Upper lobe of left lung (tissue), 6 donors: ENCODE data around the gene PIM2. TPM values are rescaled to one million over a fixed set of nuclear protein-coding genes. Genes with fewer than 3 reads are reported as not detected.

Source experiments
- ATAC-seq, 2 donors: fragments of 200-7000 bp; cut with Tn5 transposase; one replicate each; pipeline ENCODE4 v1.9.1; 2022; ENCODE audit warnings: mild to moderate bottlenecking in 2 of 2, moderate library complexity in 2 of 2; ENCODE audit not compliant: low FRiP score in 2 of 2
- DNase-seq, 2 donors: peaks; one replicate each; pipeline ENCODE4 v3.0.0-alpha.2; 2019 to 2020
- H3K27ac ChIP-seq, 4 donors: fragments of 200-600 bp; sonication (generic); one replicate each; pipeline ENCODE4 v1.5.1; 2016 to 2019
- H3K27me3 ChIP-seq, 4 donors: fragments of 200-600 bp; sonication (generic); one replicate each; pipeline ENCODE4 v1.5.1; 2017 to 2019
- H3K36me3 ChIP-seq, 4 donors: fragments of 200-600 bp; sonication (generic); one replicate each; pipeline ENCODE4 v1.5.1; 2016 to 2019
- H3K4me1 ChIP-seq, 4 donors: fragments of 200-600 bp; sonication (generic); one replicate each; pipeline ENCODE4 v1.5.1; 2018 to 2019
- H3K4me3 ChIP-seq, 4 donors: fragments of 200-600 bp; sonication (generic); one replicate each; pipeline ENCODE4 v1.5.1; 2017 to 2019; ENCODE audit warnings: mild to moderate bottlenecking in 2 of 4, moderate library complexity in 1 of 4
- H3K9me3 ChIP-seq, 4 donors: fragments of 200-600 bp; sonication (generic); one replicate each; pipeline ENCODE4 v1.5.1; 2018 to 2019
- CTCF ChIP-seq, 6 experiments: fragments of 450-650 bp in 4 of 6; fragments of 200-600 bp in 2 of 6; sonication (generic) in 2 of 6; IDR thresholded peaks; one replicate each; pipeline ENCODE4 v1.5.1; 2016 to 2019; ENCODE audit warnings: antibody characterized with exemption in 6 of 6
- EP300 ChIP-seq, 4 donors: sonication (generic); formaldehyde crosslinking; IDR thresholded peaks; one replicate each; pipeline ENCODE4 v1.5.1; 2017; ENCODE audit warnings: antibody characterized with exemption in 4 of 4, control low read depth in 2 of 4
- POLR2A ChIP-seq, 4 donors: fragments of 450-650 bp; IDR thresholded peaks; one replicate each; pipeline ENCODE4 v1.5.1; 2016 to 2017; ENCODE audit warnings: antibody characterized with exemption in 4 of 4, mild to moderate bottlenecking in 2 of 4
- POLR2AphosphoS5 ChIP-seq, 2 donors: sonication (generic); formaldehyde crosslinking; IDR thresholded peaks; one replicate each; pipeline ENCODE4 v1.5.1; 2017; ENCODE audit warnings: antibody characterized with exemption in 2 of 2
- WGBS, 2 donors: methylation state at CpG; one replicate each; pipeline ENCODE4 v1.1.5; 2017 to 2018; 5-methylcytosine and 5-hydroxymethylcytosine counted together
- total RNA-seq, 6 donors: library from RNA; depleted of rRNA in 4 of 6; stranded (reverse); fragments of >200 nt in 4 of 6; gene quantifications; one replicate each; pipeline versions ENCODE4 v1.1.0 to v1.2.1, GENCODE V29; 2016 to 2021
- donor health status: DM: no; HTN: no; CAD: no; lungs with moderate emphysema.
- donor health status: DM: no; HTN: yes; CAD: no; lungs with severe emphysema.

PIM2 gene
- total RNA-seq, 6 donors from 2014 or later = 16.3 to 36.1 (median 26.2) TPM

DNA sequence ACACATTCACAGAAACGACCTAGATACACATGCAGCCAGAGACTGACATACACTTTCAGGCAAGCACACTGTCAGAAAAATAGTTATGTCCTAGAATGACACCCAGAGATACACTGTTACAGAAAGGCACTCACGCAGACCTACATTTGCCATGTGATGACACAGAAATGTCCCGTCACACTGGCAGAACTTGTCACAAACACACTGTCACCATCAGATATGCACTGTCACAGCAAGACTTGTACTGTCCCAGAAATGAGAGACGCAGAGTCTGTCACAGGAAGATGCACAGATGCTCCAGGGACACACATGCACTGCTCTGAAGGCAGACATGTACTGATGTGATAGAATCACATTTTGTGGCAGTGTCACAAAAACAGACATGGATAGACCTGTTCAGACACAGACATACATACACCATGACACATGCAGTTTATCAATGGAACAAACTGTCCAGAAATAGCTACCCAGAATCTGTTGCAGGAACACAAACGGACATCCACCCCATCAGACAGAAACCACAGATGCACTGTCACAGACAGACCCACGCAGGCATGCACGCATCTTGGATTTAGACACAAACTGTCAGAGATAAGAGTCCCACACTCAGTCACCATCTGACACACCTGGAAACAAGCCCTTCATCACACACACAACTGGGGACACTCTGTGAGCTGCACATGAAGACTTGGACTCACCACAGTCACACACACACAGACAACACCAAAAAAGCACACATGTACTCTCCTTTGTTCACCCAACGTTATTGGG lies 1.3 kb upstream of the PIM2 start:
- H3K27ac ChIP-seq = peak overlapping the region; percentile 80 to 88 (median 85)
- H3K4me1 ChIP-seq = peaks cover 3 to 24% (median 4%) of the 10 kb centered on the region in 4 donors
- 55 to 64% methylated on average over 2 to 8 of the region's 8 CpGs for WGBS, 2 donors
- peak overlapping the region in 2 of 4 donors; percentile 71 to 75 for H3K4me3 ChIP-seq
- H3K36me3 ChIP-seq = peaks cover 0 to 32% (median 17%) of the 10 kb centered on the region in 4 donors
- H3K27me3 ChIP-seq = peaks cover 0 to 6% (median 0%) of the 10 kb centered on the region in 4 donors
- ATAC-seq (no peak), DNase-seq (no peak)
- H3K9me3 ChIP-seq = no peaks in the 10 kb centered on the region
- TF ChIP-seq CTCF (IDR thresholded peaks at IDR 0.05) (no peak), EP300 (IDR thresholded peaks at IDR 0.05) (peak in 1 of 4 donors; percentile 12)

DNA sequence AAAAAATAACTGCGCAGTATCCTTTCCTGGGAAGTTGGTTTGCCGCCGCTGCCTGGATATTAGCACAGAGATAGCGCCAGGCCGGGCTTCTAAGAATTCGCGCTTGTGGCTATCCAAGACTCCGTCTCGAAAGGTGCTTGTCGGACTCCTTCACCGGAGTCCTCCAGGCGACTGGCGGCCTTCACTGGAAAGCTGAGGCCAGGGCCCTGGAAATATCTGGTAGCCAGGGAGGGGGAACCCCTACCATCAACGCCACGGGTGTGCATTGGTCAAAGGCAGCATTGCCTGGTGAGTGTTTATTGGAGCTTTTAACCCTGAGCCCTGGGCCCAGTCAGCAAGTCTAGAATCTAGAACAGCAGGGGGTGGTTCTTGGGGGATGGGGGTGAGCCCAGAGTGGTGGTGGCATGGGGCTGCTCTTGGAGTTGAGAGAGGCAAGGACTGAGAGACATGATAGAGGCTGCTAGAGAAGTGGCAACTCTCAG lies 577 bp upstream of the PIM2 start:
- Histone ChIP-seq H3K27ac (peak overlapping the region; percentile 80 to 88 (median 85)), H3K36me3 (peaks cover 0 to 35% (median 16%) of the 10 kb centered on the region in 4 donors), H3K27me3 (peaks cover 0 to 6% (median 0%) of the 10 kb centered on the region in 4 donors), H3K9me3 (no peaks in the 10 kb centered on the region), H3K4me1 (peaks cover 3 to 24% (median 4%) of the 10 kb centered on the region in 4 donors), H3K4me3 (peak overlapping the region in 3 of 4 donors; percentile 49 to 75 (median 71))
- DNase-seq = peak in 1 of 2 donors; percentile 54
- TF ChIP-seq POLR2A (IDR thresholded peaks at IDR 0.05) = no peak
- TF ChIP-seq EP300 (IDR thresholded peaks at IDR 0.05) = no peak
- no peak for TF ChIP-seq POLR2AphosphoS5 (IDR thresholded peaks at IDR 0.05)
- no peak for TF ChIP-seq CTCF (IDR thresholded peaks at IDR 0.05)
- ATAC-seq = peak; percentile 4 to 5
- 0 to 56% methylated on average over 2 to 15 of the region's 15 CpGs for WGBS, 2 donors

- H3K36me3 ChIP-seq = peaks cover 0 to 33% (median 12%) of the 10 kb centered on the region in 4 donors
- peak overlapping the region; percentile 49 to 75 (median 64) for H3K4me3 ChIP-seq
- DNase-seq (no peak), ATAC-seq (no peak)
- WGBS, 2 donors = 49 to 50% methylated on average over 1 to 10 of the region's 23 CpGs
- H3K4me1 ChIP-seq = peaks cover 3 to 24% (median 4%) of the 10 kb centered on the region in 4 donors
- TF ChIP-seq EP300 (IDR thresholded peaks at IDR 0.05) = no peak
- TF ChIP-seq CTCF (IDR thresholded peaks at IDR 0.05) = no peak
- TF ChIP-seq POLR2AphosphoS5 (IDR thresholded peaks at IDR 0.05) = no peak
- TF ChIP-seq POLR2A (IDR thresholded peaks at IDR 0.05) = no peak
- no peaks in the 10 kb centered on the region for H3K9me3 ChIP-seq
- peak overlapping the region; percentile 80 to 88 (median 85) for H3K27ac ChIP-seq
- H3K27me3 ChIP-seq = peaks cover 0 to 6% (median 0%) of the 10 kb centered on the region in 4 donors
Observed at GRCh38 chrX:48918301-48918642, 552 bp downstream of the PIM2 start.

DNA sequence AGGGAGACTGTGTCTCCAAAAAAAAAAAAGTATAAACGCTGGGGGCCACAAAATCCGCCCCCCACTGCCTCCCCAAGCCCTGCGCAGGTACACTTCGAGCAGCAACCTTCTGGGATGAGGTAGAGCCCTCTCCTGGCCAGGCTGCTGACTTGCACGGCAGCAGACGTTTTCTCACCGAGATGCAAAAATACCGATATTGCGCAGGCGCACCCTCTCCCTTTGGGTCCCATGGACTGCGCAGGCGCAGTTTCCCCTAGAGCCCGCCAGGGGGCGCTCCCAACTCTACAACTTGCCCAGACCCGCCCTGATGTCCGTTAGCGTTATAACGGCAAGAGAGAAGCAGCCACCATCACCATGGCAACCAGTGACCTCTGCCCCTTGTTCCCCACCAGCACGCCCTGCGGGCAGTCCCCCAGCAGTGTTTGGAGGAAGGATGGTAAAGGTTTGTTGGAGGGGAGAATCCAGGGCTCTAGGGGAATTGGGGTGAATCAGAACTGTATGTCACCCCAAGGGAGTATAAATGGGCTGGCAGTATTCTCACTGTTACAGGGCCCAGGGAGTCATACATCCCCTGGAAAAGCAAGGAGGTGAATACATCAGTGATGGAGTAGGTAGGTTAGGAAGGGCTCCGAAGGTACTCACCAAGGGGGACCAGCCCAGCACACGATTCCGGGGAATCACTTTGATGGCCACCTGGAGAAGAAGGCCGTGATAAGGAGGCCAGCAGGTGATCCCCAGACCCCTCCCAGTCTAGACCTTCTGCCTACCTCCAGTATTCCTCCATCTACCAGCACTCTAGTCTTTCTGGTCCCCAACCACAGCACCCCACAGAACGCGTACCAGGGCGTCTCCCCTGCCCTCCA lies 1.5 kb downstream of the PIM2 start:
- ATAC-seq (peak; percentile 84 to 90), DNase-seq (peak; percentile 92 to 93)
- Histone ChIP-seq H3K4me1 (peaks cover 3 to 27% (median 4%) of the 10 kb centered on the region in 4 donors), H3K4me3 (peak overlapping the region; percentile 33 to 75 (median 60)), H3K27me3 (peaks cover 0 to 6% (median 0%) of the 10 kb centered on the region in 4 donors), H3K36me3 (peaks cover 0 to 24% (median 5%) of the 10 kb centered on the region in 4 donors), H3K9me3 (no peaks in the 10 kb centered on the region), H3K27ac (peak overlapping the region; percentile 80 to 88 (median 85))
- WGBS, 2 donors = 34 to 46% methylated on average over 6 to 27 of the region's 27 CpGs
- TF ChIP-seq EP300 (IDR thresholded peaks at IDR 0.05) = no peak
- TF ChIP-seq POLR2A (IDR thresholded peaks at IDR 0.05) = peak in 1 of 4 donors; percentile 16
- TF ChIP-seq POLR2AphosphoS5 (IDR thresholded peaks at IDR 0.05) = peak; percentile 33 to 43
- peak; percentile 92 to 98 (median 97) for TF ChIP-seq CTCF (IDR thresholded peaks at IDR 0.05)
